ENCODE results near the gene ZEB2.

ZEB2 gene

GRCh38 chr2:144414324-144414845 is 105.5 kb downstream of the ZEB2 start:
- DNase-seq: peak in 1 of 2 donors; percentile 19

GRCh38 chr2:144412709-144413108 is 107.2 kb downstream of the ZEB2 start:
- DNase-seq: no peak

- DNase-seq: no peak
Observed at GRCh38 chr2:144411473-144411872, 108.4 kb downstream of the ZEB2 start.

- DNase-seq: no peak
Observed at GRCh38 chr2:144409241-144409640, 110.7 kb downstream of the ZEB2 start.

GRCh38 chr2:144407262-144407661 is 112.7 kb downstream of the ZEB2 start:
- DNase-seq: no peak

GRCh38 chr2:144405982-144406788 is 113.7 kb downstream of the ZEB2 start:
- DNase-seq: no peak

- no peak for DNase-seq
Observed at GRCh38 chr2:144405321-144405720, 114.6 kb downstream of the ZEB2 start.

- no peak for DNase-seq
Observed at GRCh38 chr2:144404586-144405314, 115.2 kb downstream of the ZEB2 start.

GRCh38 chr2:144403933-144404332 is 116.0 kb downstream of the ZEB2 start:
- no peak for DNase-seq

- DNase-seq: no peak
Observed at GRCh38 chr2:144402251-144402650, 117.7 kb downstream of the ZEB2 start.

- DNase-seq: no peak
Observed at GRCh38 chr2:144401036-144401435, 118.9 kb downstream of the ZEB2 start.

- no peak for DNase-seq
Observed at GRCh38 chr2:144396318-144396717, 123.6 kb downstream of the ZEB2 start.

GRCh38 chr2:144390424-144391020 is 129.4 kb downstream of the ZEB2 start:
- no peak for DNase-seq

- no peak for DNase-seq
Observed at GRCh38 chr2:144389930-144390311, 130.0 kb downstream of the ZEB2 start.

GRCh38 chr2:144389151-144389929 is 130.6 kb downstream of the ZEB2 start:
- DNase-seq: no peak

- no peak for DNase-seq
Observed at GRCh38 chr2:144385381-144385780, 134.5 kb downstream of the ZEB2 start.

GRCh38 chr2:144383571-144384100 is 136.3 kb downstream of the ZEB2 start:
- DNase-seq: no peak

GRCh38 chr2:144382849-144383248 is 137.1 kb downstream of the ZEB2 start:
- peak; percentile 17 to 55 for DNase-seq

GRCh38 chr2:144381716-144382115 is 138.2 kb downstream of the ZEB2 start:
- no peak for DNase-seq

- DNase-seq: no peak
Observed at GRCh38 chr2:144379851-144380311, 140.0 kb downstream of the ZEB2 start.

GRCh38 chr2:144378551-144378950 is 141.4 kb downstream of the ZEB2 start:
- no peak for DNase-seq

GRCh38 chr2:144377914-144378313 is 142.0 kb downstream of the ZEB2 start:
- no peak for DNase-seq

Data from CD4-positive, alpha-beta T cell treated with Interleukin-1 beta for 1 hour (primary cell).